GM21737 (cell line): ENCODE measurements around the gene DNAJC19.
"Not testable (repeated sequence)": the region's sequence is repeated elsewhere in the genome, so short reads cannot be mapped to it uniquely, and the experiment has no call there.

Experiments
- ATAC-seq: cut with Tn5 transposase; IDR thresholded peaks from one replicate; pipeline ENCODE4 v1.9.1; 2021; ENCODE audit warnings: mild to moderate bottlenecking, moderate library complexity; ENCODE audit not compliant: unreplicated experiment

DNAJC19 gene

DNA sequence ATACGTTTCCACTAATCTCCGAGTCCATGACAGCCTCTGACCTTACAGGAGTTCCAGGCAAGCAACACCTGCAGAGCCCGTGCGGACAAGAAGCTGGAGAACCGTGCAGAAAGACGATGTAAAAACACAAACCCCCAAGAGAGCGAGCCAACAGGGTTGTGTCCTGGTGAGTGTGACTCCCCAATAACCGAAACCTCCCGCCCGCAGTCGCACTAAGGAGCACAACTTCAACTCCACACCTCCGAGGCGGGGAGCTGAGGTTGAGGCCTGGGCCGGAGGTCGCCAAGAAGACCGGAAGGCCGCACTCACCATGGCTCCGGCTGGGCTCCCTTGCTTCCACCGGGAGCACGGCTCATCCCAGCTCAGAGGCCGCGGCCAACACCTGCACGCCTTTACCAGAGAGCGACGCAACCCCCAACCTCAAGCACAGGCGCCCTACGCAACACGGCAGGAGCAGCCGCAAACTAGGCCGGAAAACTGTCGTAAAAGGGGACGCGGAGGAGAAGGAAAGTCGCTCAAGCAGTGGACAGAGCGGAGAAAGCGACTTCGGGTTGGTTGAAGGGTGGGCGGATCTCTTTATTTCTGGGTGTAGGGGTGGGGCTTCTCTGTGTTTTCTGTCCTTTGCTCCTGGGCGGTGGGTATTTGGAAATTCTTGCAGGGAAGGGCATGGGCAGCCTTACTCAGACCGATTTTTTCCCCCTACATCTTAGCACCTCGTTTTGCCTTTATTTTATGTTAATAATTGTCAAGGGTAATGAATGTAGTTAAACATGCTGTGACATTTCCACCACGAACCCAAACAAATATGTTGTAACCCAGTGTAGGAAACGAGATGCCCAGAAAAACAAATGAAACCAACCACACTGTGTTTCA, at the start of gene DNAJC19:
Gene DNAJC19, minus strand, starts transcription at position 446 of the 873 bp plus-strand sequence. Its CDS starts 134 bp downstream, at position 312.
- peak; percentile 97 for ATAC-seq

DNA sequence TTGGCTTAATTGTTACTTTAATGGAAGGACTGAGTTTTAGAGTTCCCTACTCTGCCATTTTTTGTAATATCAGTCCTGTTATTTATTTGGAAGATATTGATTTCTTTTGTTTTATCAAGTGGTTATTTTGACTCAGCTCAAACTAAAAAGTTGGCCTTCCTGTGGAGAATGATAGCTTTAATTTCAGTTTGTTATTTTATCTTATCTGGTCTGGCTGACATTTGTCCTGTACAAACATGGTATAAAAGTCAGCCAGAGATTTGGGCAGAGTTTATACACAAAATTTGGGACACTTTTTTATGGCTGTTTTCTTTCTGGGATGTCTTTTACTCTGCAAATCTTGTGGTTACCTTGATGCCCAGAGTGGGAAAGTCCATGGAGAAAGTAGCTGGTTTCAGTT, 41.4 kb upstream of the DNAJC19 start:
- ATAC-seq = no peak

DNA sequence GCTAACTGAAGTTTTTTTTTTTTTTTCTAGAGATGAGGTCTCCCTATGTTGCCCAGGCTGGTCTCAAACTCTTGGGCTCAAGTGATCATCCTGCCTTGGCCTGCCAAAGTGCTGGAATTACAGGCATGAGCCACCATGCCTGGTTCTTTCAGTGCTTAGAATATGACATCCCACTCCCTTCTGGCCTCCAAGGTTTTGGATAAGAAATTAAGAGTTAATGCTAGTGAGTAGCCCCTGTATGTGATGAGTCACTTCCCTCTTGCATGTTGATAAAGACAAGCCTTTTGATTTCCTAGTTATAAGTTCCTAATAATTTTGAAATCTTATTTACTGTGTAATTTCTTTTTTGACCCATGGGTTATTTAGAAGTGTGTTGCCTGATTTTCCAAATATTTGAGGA, 35.7 kb upstream of the DNAJC19 start:
- no peak for ATAC-seq

DNA sequence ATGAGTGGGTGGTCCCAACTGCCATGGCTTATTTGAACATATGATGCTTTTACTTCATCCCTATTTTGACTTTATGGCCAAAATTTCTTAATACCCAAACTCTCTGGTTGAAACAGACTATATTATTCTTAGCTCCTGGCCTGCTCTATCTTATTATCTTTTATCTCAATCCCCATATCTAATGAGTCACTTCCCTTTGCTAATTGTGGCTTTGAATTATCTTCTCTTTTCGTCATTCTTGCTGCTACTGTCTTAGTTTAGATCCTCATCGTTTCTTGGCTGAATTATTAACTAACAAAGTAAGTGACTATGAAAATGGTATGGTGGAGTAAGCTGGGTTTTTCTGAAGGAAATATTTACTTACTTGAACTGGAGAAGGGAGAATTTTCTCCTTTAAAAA, 28.2 kb upstream of the DNAJC19 start:
- no peak for ATAC-seq

DNA sequence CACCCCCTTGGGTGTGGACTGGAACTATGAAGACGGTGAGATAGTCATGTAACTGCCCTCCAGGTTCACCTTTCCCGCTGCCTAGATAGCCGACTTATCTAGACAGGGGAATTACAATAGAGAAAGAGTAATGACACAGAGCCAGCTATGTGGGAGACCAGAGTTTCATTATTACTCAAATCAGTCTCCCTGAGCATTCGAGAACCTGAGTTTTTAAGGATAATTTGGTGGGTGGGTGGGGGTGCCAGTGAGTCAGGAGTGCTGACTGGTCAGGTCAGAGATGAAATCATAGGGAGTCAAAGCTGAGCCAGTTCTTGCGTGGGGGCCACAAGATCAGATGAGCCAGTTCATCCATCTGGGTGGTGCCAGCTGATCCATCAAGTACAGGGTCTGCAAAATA, 19.7 kb upstream of the DNAJC19 start:
- no peak for ATAC-seq

DNA sequence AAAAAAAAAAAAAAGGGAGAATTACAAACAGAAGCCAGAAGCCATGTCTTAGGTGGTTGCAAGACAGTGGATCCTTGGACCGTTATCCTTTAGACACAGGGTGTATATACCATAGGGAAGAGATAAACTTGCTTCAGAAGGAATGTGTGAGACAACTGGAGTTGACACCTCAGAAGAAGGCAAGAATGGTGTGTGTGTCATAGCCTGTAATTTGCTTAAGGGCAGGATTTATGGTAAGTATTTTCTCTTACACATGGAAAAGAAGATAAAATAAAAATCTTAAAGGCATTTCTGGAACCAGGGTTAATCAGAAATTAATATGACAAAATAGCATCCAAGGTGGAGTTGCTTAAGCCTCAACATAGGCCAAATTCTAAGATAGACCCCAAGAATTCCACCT, 19.3 kb upstream of the DNAJC19 start:
- no peak for ATAC-seq

DNA sequence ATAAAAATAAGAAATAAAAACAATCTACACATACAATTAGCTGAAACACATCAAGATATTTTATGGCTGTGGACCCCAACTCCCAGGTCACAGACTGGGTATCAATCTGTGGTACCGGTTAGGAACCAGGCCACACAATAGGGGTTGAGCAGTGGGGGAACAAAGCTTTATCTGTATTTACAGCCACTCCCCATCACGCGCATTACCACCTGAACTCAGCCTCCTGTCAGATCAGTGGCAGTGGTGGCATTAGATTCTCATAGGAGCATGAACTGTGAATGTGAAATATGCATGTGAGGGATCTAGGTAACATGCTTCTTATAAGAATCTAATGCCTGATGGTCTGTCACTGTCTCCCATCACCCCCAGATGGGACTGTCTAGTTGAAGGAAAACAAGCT, 17.7 kb upstream of the DNAJC19 start:
- ATAC-seq = no peak

DNA sequence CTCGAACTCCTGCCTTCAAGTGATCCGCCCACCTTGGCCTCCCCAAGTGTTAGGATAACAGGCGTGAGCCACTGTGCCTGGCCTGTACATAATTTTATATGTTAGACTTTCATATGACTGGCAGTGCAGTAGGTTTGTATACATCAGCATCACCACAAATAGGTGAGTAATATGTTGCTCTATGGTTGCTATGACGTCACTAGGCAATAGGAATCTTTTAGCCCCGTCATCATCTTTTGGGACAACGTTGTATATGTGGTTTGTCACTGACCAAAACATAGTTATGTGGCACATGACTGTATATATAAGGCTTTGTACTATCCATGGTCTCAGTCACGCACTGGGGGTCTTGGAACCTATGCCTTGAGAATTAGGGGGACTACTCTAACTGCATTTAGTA, 17.0 kb upstream of the DNAJC19 start:
- ATAC-seq = no peak

DNA sequence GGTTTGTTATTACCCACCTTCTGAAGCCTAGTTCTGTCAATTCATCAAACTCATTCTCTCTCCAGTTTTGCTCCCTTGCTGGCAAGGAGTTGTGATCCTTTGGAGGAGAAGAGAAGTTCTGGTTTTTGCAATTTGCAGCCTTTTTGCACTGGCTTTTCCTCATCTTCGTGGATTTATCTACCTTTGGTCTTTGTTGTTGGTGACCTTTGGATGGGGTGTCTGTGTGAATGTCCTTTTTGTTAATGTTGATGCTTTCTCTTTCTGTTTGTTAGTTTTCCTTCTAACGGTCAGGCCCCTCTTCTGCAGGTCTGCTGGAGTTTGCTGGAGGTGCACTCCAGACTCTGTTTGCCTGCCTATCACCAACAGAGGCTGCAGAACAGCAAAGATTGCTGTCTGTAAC, 13.9 kb upstream of the DNAJC19 start:
- ATAC-seq = not testable (repeated sequence)

DNA sequence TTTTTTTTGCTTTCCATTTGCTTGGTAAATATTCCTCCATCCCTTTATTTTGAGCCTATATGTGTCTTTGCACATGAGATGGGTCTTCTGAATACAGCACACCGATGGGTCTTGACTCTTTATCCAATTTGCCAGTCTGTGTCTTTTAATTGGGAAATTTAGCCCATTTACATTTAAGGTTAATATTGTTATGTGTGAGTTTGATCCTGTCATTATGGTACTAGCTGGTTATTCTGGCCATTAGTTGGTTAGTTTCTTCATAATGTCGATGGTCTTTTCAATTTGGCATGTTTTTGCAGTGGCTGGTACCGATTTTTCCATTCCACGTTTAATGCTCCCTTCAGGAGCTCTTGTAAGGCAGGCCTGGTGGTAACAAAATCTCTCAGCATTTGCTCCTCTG, 12.8 kb upstream of the DNAJC19 start:
- ATAC-seq = not testable (repeated sequence)

DNA sequence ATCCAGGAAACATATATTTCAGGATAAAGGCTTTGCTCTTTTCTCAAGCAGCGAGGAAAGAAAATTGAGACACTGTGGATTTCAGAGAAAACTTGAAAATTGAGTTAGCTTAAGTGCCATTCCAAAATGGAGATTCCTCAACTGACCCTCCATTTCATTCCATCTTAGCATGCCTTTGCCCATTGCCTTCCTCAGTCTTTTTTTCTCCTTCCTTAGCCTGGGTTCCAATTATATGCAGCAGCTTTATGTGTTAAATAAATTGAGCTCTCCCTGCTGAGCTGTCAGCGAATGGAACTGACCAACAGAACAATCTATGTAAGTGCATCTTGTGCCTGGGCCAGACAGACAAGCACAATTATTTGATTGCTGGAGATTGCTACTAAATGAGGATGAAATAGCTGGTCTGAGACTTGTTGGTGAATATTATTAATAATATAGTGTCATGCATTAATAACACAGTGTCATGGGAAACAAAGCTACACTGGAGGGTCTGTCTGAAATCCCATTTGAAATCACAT, 6.9 kb upstream of the DNAJC19 start:
- ATAC-seq = no peak

DNA sequence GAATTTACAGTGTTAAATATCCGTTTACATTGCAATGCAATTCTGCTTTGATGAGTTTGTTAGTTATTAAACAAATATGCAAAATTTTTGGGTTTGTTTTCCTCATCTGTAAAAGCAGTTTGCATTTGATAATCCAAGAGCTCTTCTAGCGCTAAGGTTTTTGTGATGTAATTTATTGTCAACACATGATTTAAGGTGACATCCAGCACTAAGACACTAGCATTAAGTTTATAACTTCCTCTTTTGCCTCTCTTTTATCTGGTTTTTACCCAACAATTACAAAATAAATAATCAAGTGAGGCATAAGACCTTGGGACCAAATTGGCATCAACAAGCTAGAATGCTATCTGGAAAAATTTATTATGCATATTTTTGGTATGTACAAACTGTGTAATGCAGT, 969 bp upstream of the DNAJC19 start:
- no peak for ATAC-seq

DNA sequence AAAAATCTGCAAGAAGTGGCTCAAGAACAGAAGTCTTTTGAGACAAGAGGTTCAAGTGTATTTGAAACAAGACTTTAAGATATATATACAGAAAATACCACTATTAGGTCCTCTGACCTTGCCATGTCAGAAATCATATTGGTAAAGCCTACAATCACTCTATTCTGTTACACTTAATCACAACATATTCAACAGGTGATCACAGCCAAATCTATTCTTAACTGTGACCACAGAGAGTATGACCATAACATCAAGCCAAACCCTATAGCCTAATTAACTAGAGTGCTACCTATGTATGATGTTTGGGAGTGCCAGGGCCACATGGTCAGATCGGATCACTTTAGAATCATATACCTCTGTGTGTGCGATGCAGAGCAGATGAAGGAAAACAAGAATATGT, 2.2 kb downstream of the DNAJC19 start:
- no peak for ATAC-seq

DNA sequence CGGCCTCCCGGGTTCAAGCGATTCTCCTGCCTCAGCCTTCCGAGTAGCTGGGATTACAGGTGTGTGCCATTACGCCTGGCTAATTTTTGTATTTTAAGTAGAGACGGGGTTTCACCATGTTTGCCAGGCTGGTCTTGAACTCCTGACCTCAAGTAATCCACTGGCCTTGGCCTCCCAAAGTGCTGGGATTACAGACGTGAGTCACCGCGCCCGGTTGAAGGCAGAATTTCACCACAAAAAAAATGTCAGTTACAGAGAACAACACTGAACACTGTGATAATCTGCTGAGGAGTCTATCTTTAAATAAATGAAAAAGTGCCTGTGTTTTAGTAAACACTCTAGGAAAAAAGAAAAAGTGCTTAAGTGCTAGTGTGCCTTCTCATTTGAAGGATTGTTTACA, 3.2 kb downstream of the DNAJC19 start:
- not testable (repeated sequence) for ATAC-seq

DNA sequence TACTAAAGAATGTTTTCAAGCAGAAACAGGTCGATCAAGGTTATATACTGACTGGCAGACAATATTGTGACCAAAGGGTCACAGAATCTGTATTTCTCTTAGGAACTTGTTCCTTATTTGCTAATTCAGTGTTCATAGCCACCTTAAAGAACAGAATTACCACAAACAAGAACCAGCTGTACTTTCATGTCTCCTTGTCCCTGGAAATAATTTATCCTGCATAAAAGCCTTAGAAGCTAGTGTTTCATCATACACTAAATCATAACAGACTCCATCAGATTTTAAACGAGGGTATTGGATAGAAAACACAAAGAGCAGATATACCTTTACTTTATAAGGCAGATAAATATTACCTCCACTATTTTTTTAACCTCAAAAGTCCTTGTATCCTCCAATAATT, 6.4 kb downstream of the DNAJC19 start:
- ATAC-seq = no peak

DNA sequence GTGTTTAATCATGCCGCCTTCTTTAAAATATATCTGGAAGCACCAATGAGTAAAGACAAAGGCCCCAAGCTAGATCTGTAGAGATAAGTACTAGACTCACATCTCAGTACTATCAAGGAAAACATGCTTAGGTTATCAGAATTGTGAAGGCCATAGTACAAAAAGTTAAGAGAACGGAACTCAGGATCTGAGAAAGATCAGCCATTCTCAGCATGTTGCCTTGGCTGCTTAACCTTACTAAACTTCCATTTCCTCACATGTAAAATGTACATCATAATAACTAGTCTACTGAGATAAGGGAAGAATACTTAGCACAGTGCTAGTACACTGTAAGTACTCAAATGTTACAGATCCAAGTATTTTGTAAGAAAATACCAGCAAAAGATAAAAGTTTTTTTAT, 7.6 kb downstream of the DNAJC19 start:
- ATAC-seq = no peak

DNA sequence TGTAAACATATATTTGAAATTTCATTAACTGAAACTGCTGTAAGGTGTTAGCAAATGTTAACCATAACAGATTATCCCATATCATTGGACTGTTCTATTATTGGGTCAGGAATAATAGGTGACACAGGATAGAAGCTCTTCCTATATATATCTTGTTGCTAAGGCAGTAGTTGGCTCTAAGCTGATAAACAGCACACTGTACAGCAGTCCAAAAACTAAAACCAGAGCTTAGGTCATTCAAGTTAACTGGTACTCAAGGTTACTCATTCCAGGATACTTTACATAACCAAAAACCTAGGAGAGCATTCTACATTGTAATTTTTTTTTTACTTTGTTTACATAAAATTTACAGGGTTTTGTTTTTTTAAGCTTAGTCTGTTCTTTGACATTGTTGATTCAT, 8.9 kb downstream of the DNAJC19 start:
- ATAC-seq = no peak

DNA sequence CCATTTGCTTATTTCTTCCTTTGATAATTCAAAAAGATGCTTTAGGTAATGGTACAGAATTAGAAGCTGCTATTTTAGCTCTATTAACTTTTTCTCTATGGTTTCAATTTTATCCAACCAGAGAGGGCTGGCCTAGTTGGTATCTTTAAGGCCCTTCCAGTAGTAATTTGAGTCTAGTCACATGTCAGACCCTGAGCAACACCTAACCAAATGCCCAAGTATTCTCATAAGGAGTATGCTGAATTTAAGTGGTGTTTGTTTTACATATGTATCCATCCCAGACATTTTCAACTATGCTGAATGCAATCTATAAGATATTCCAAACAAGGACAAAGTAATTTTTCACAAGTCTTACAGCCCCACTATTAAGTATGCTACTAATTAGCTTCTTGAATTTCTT, 9.6 kb downstream of the DNAJC19 start:
- no peak for ATAC-seq

DNA sequence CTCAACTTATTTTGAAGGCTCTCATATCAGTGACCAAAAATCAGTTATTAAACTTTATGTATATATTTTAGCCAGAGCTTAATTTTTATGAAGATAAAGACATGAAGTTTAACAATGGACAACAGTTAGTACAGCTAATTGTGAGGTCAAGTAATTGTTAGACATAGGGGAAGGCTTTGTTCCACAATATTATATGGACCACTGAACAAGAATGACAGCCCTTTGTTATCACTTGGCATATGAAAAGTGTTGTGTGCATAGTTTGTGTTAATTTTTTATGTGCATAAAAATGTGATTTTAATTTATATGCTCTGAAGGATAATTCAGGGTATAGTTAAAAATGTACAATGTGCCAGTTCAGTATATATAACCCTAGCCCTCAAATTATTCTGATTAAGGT, 12.0 kb downstream of the DNAJC19 start:
- no peak for ATAC-seq

DNA sequence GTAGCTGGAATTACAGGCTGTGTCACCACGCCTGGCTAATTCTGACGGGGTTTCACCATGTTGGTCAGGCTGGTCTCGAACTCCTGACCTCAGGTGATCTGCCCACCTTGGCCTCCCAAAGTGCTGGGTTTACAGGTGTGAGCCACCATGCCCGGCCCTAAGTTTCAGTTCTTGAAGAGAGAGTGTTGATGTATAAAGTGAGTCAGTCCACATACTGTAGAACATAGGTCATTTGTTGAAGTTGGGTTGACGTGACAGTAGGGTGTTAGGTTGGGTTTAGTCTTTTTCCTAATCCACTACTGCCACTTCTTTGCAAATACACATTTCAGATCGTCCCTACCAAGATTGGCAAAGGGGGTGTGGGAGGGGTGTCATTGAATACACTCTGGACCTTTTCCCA, 15.2 kb downstream of the DNAJC19 start:
- no peak for ATAC-seq

DNA sequence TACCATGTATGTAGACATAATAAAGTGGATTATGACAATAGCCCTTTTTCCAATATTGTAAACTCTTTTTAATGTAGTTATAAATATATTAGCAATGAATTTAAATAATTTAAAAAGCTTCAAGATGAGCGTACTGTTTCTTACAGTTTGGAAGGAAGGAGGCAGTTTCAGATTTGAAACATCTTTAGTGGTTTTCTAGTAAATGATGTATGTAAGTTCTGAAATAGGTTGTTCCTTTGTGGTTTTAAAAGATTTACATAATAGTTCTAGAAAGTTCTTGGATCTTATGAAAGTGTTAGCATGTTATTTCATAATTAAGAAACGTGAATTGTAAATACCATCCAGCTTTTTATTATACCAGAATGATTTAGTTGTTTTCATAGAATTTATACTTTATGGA, 16.0 kb downstream of the DNAJC19 start:
- no peak for ATAC-seq

DNA sequence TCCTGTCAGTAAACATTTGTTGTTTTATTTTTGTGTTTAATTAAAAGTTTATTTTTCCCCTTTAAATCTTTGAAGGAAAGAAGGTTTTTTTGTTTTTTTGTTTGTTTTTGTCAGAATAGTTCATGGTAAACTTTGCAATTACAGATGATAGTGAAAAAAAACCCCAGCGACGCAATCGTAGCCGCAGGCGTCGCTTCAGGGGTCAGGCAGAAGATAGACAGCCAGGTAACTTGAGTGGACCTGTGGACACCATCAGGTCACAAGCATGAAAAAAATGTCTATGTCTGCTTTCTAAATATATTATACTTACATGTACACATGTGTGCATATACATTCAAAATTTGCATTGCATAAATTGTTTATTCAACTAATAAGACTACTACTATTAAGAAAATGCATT, 18.6 kb downstream of the DNAJC19 start:
- no peak for ATAC-seq

DNA sequence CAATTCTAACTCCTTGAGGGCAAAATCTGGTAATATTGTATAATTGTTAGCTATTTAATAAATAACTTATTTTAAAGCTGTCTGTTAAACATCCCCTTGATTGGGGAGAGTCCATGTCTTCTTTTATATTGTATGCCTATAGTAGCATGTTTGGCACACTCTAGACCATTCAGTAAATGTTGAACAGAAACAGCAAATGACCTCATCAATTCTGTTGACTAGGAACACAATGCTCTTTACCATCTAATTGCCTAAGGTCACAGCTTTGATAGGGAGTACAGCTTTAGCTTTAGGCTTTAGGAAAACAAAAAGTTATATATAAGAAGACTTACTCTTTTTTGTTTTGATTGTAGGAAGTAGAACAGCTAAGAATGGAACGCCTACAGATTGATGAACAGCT, 27.0 kb downstream of the DNAJC19 start:
- no peak for ATAC-seq
